ENCODE data around the gene PCSK1.

- no peak for TF ChIP-seq EZH2 (IDR thresholded peaks at IDR 0.05; ENCODE audit: low read length)
- no peak for TF ChIP-seq CTCF (optimal IDR thresholded peaks at IDR 0.05 in 1 of 3, IDR thresholded peaks at IDR 0.05 in 1 of 3, conservative IDR thresholded peaks at IDR 0.05 in 1 of 3; ENCODE audit: extremely low read depth in 1 of 3, insufficient read depth in 2 of 3, low read length in 3 of 3)
These were observed 53.2 kb downstream of the PCSK1 start for GRCh38 chr5:96379896-96380295.
